CD4-positive, CD25-positive, alpha-beta regulatory T cell (primary cell): ENCODE data around the gene CIT. TPM values are rescaled to one million over a fixed set of nuclear protein-coding genes. Genes with fewer than 3 reads are reported as not detected.

Source experiments
- ATAC-seq, 2 donors: fragments of 150-1000 bp; cut with Tn5 transposase; one replicate each; pipeline ENCODE4 v1.10.0; 2021; ENCODE audit warnings: low read depth in 2 of 2, moderate number of reproducible peaks in 2 of 2, moderate library complexity in 1 of 2
- DNase-seq, 3 donors: peaks; one replicate each; pipeline versions ENCODE4 v3.0.0 to v3.0.0-alpha.2; 2012 to 2022; ENCODE audit warnings: mixed read lengths in 1 of 3
- H3K27ac ChIP-seq: one replicate; pipeline ENCODE4 v1.7.0; 2013; ENCODE audit warnings: mild to moderate bottlenecking, low read length; ENCODE audit not compliant: insufficient read depth, poor library complexity, severe bottlenecking
- H3K27me3 ChIP-seq: one replicate; pipeline ENCODE4 v1.7.0; 2013; ENCODE audit warnings: low read length; ENCODE audit not compliant: control insufficient read depth, insufficient read depth
- H3K36me3 ChIP-seq: one replicate; pipeline ENCODE4 v1.7.0; 2013; ENCODE audit warnings: mild to moderate bottlenecking, low read length, moderate library complexity; ENCODE audit not compliant: control insufficient read depth, insufficient read depth
- H3K4me1 ChIP-seq: 2 replicates; pipeline ENCODE4 v1.7.0; 2013; ENCODE audit warnings: mild to moderate bottlenecking, low read length; ENCODE audit not compliant: insufficient read depth, control insufficient read depth, poor library complexity, severe bottlenecking
- H3K4me3 ChIP-seq: one replicate; pipeline ENCODE4 v1.7.0; 2013; ENCODE audit warnings: low read depth, mild to moderate bottlenecking, low read length, moderate library complexity
- H3K9me3 ChIP-seq, 2 experiments: 1 replicate in 1 of 2; 2 replicates in 1 of 2; pipeline ENCODE4 v1.7.0; 2013; ENCODE audit warnings: low read length in 2 of 2, mild to moderate bottlenecking in 1 of 2, moderate library complexity in 1 of 2; ENCODE audit not compliant: control insufficient read depth in 2 of 2
- H3K27ac Mint-ChIP-seq, 3 donors: one replicate each; pipeline ENCODE4 v1.8.0; 2020 to 2022; ENCODE audit warnings: mild to moderate bottlenecking in 3 of 3, mixed read lengths in 3 of 3, moderate library complexity in 2 of 3
- H3K27me3 Mint-ChIP-seq: one replicate; pipeline ENCODE4 v1.8.0; 2022; ENCODE audit warnings: mild to moderate bottlenecking, mixed read lengths
- H3K36me3 Mint-ChIP-seq: one replicate; pipeline ENCODE4 v1.8.0; 2020; ENCODE audit warnings: mixed read lengths
- H3K4me1 Mint-ChIP-seq, 4 donors: one replicate each; pipeline ENCODE4 v1.8.0; 2020 to 2022; ENCODE audit warnings: mixed read lengths in 4 of 4, mild to moderate bottlenecking in 1 of 4
- H3K4me3 Mint-ChIP-seq, 4 donors: one replicate each; pipeline ENCODE4 v1.8.0; 2020 to 2022; ENCODE audit warnings: mild to moderate bottlenecking in 4 of 4, mixed read lengths in 4 of 4, moderate library complexity in 3 of 4
- H3K9me3 Mint-ChIP-seq, 7 donors: one replicate each; pipeline ENCODE4 v1.8.0; 2020 to 2022; ENCODE audit warnings: mixed read lengths in 7 of 7, mild to moderate bottlenecking in 3 of 7, moderate library complexity in 2 of 7
- polyA plus RNA-seq, 4 donors: library from polyadenylated mRNA; unstranded; fragments of 300-500 nt; fragmentation: Illumina TruSeq; gene quantifications; one replicate each; pipeline ENCODE4 v1.2.3, GENCODE V29; 2021
- total RNA-seq: library from RNA; stranded (reverse); gene quantifications from one replicate; pipeline ENCODE4 v1.2.3, GENCODE V29; 2022

Gene CIT
- total and polyA plus RNA-seq, 5 donors from 2014 or later: 0.32 to 6.3 (median 1.0) TPM

GRCh38 chr12:119705182-119705581, 171.9 kb downstream of the CIT start:
- no peak for ATAC-seq
- H3K27me3 ChIP-seq: no peaks in the 10 kb centered on the region
- H3K27ac ChIP-seq: no peak overlapping the region
- no peak overlapping the region for H3K4me3 ChIP-seq
- no peaks in the 10 kb centered on the region for H3K4me1 ChIP-seq
- no peaks in the 10 kb centered on the region for H3K4me1 Mint-ChIP-seq
- H3K27ac Mint-ChIP-seq: no peak overlapping the region
- H3K9me3 ChIP-seq: no peaks in the 10 kb centered on the region
- no peaks in the 10 kb centered on the region for H3K9me3 Mint-ChIP-seq
- H3K36me3 ChIP-seq: no peaks in the 10 kb centered on the region
- H3K4me3 Mint-ChIP-seq: no peak overlapping the region
- no peak for DNase-seq
- H3K27me3 Mint-ChIP-seq: no peaks in the 10 kb centered on the region
- peaks cover 13% of the 10 kb centered on the region for H3K36me3 Mint-ChIP-seq

GRCh38 chr12:119704065-119704747, 172.9 kb downstream of the CIT start:
- ATAC-seq (no peak), DNase-seq (no peak)
- Histone ChIP-seq H3K27me3 (no peaks in the 10 kb centered on the region), H3K4me1 (no peaks in the 10 kb centered on the region), H3K4me3 (no peak overlapping the region), H3K27ac (no peak overlapping the region), H3K9me3 (no peaks in the 10 kb centered on the region), H3K36me3 (no peaks in the 10 kb centered on the region)
- Mint-ChIP-seq H3K4me1 (no peaks in the 10 kb centered on the region), H3K27ac (no peak overlapping the region), H3K9me3 (no peaks in the 10 kb centered on the region), H3K27me3 (no peaks in the 10 kb centered on the region), H3K36me3 (peaks cover 6% of the 10 kb centered on the region), H3K4me3 (no peak overlapping the region)

GRCh38 chr12:119700078-119700477, 177.0 kb downstream of the CIT start:
- Mint-ChIP-seq H3K4me1 (no peaks in the 10 kb centered on the region), H3K27me3 (no peaks in the 10 kb centered on the region), H3K27ac (no peak overlapping the region), H3K4me3 (no peak overlapping the region), H3K36me3 (no peaks in the 10 kb centered on the region), H3K9me3 (no peaks in the 10 kb centered on the region)
- Histone ChIP-seq H3K4me1 (no peaks in the 10 kb centered on the region), H3K4me3 (no peak overlapping the region), H3K27ac (no peak overlapping the region), H3K9me3 (no peaks in the 10 kb centered on the region), H3K36me3 (no peaks in the 10 kb centered on the region), H3K27me3 (no peaks in the 10 kb centered on the region)
- ATAC-seq (no peak), DNase-seq (no peak)

GRCh38 chr12:119699199-119699760, 177.8 kb downstream of the CIT start:
- Histone ChIP-seq H3K27me3 (no peaks in the 10 kb centered on the region), H3K9me3 (no peaks in the 10 kb centered on the region), H3K36me3 (no peaks in the 10 kb centered on the region), H3K27ac (no peak overlapping the region), H3K4me1 (no peaks in the 10 kb centered on the region), H3K4me3 (no peak overlapping the region)
- ATAC-seq (no peak), DNase-seq (no peak)
- no peaks in the 10 kb centered on the region for H3K36me3 Mint-ChIP-seq
- H3K9me3 Mint-ChIP-seq: peaks cover 0 to 2% (median 0%) of the 10 kb centered on the region in 7 donors
- peak overlapping the region in 1 of 3 donors; percentile 56 for H3K27ac Mint-ChIP-seq
- no peaks in the 10 kb centered on the region for H3K27me3 Mint-ChIP-seq
- no peaks in the 10 kb centered on the region for H3K4me1 Mint-ChIP-seq
- H3K4me3 Mint-ChIP-seq: no peak overlapping the region

- Histone ChIP-seq H3K4me1 (no peaks in the 10 kb centered on the region), H3K27ac (no peak overlapping the region), H3K36me3 (no peaks in the 10 kb centered on the region), H3K27me3 (no peaks in the 10 kb centered on the region), H3K4me3 (no peak overlapping the region), H3K9me3 (no peaks in the 10 kb centered on the region)
- no peak for ATAC-seq
- Mint-ChIP-seq H3K27me3 (no peaks in the 10 kb centered on the region), H3K9me3 (peaks cover 0 to 2% (median 0%) of the 10 kb centered on the region in 7 donors), H3K4me1 (no peaks in the 10 kb centered on the region), H3K36me3 (no peaks in the 10 kb centered on the region), H3K4me3 (no peak overlapping the region), H3K27ac (peak overlapping the region in 1 of 3 donors; percentile 48)
- DNase-seq: no peak
Observed at GRCh38 chr12:119696943-119697342, 180.2 kb downstream of the CIT start.

- Histone ChIP-seq H3K9me3 (no peaks in the 10 kb centered on the region), H3K27ac (no peak overlapping the region)
- no peak for DNase-seq
Observed at GRCh38 chr12:119695034-119695433, 182.1 kb downstream of the CIT start.

GRCh38 chr12:119694111-119694510, 183.0 kb downstream of the CIT start:
- H3K9me3 ChIP-seq: no peaks in the 10 kb centered on the region
- H3K4me1 ChIP-seq: no peaks in the 10 kb centered on the region
- H3K4me3 ChIP-seq: no peak overlapping the region
- H3K27me3 Mint-ChIP-seq: no peaks in the 10 kb centered on the region
- DNase-seq: no peak
- no peak overlapping the region for H3K27ac Mint-ChIP-seq
- peaks cover 0 to 2% (median 0%) of the 10 kb centered on the region in 7 donors for H3K9me3 Mint-ChIP-seq
- no peak for ATAC-seq
- H3K27ac ChIP-seq: no peak overlapping the region
- no peaks in the 10 kb centered on the region for H3K27me3 ChIP-seq
- H3K36me3 Mint-ChIP-seq: no peaks in the 10 kb centered on the region
- no peaks in the 10 kb centered on the region for H3K36me3 ChIP-seq
- no peak overlapping the region for H3K4me3 Mint-ChIP-seq
- no peaks in the 10 kb centered on the region for H3K4me1 Mint-ChIP-seq

More at GRCh38 chr12:119695034-119695433, 182.1 kb downstream of the CIT start:
- no peaks in the 10 kb centered on the region for H3K27me3 Mint-ChIP-seq
- no peaks in the 10 kb centered on the region for H3K36me3 ChIP-seq
- no peak overlapping the region for H3K4me3 ChIP-seq
- H3K4me1 Mint-ChIP-seq: no peaks in the 10 kb centered on the region
- H3K9me3 Mint-ChIP-seq: peaks cover 0 to 2% (median 0%) of the 10 kb centered on the region in 7 donors
- H3K4me1 ChIP-seq: no peaks in the 10 kb centered on the region
- ATAC-seq: no peak
- H3K4me3 Mint-ChIP-seq: no peak overlapping the region
- H3K36me3 Mint-ChIP-seq: no peaks in the 10 kb centered on the region
- H3K27me3 ChIP-seq: no peaks in the 10 kb centered on the region
- no peak overlapping the region for H3K27ac Mint-ChIP-seq

- Mint-ChIP-seq H3K27ac (no peak overlapping the region), H3K27me3 (no peaks in the 10 kb centered on the region), H3K9me3 (peaks cover 0 to 2% (median 0%) of the 10 kb centered on the region in 7 donors), H3K36me3 (no peaks in the 10 kb centered on the region), H3K4me3 (no peak overlapping the region), H3K4me1 (no peaks in the 10 kb centered on the region)
- Histone ChIP-seq H3K9me3 (no peaks in the 10 kb centered on the region), H3K4me1 (no peaks in the 10 kb centered on the region), H3K27me3 (no peaks in the 10 kb centered on the region), H3K36me3 (no peaks in the 10 kb centered on the region), H3K4me3 (no peak overlapping the region), H3K27ac (no peak overlapping the region)
- ATAC-seq: no peak
- DNase-seq: no peak
Observed at GRCh38 chr12:119693511-119693910, 183.6 kb downstream of the CIT start.
